ENCODE data around the gene NOX4.

DNA sequence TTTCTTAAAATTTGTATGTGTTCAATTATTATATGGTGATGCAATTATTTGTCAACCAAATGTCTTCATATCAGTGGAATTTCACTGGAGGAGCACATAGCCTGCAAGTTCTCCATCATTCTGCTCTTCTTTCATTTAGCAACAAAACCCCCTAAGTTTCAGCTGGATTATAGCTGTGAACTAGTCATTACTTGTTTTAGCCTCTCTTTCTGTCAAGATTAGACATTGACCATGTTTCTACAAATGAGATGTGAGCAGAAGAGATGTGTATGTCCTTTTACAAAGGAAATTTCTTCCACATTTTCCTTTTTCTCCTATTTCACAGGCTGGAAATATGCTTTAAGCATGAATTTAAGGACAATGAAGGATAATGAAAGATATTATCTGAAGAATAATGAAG is 9.2 kb upstream of the NOX4 start:
- TF ChIP-seq, protein P1, sequence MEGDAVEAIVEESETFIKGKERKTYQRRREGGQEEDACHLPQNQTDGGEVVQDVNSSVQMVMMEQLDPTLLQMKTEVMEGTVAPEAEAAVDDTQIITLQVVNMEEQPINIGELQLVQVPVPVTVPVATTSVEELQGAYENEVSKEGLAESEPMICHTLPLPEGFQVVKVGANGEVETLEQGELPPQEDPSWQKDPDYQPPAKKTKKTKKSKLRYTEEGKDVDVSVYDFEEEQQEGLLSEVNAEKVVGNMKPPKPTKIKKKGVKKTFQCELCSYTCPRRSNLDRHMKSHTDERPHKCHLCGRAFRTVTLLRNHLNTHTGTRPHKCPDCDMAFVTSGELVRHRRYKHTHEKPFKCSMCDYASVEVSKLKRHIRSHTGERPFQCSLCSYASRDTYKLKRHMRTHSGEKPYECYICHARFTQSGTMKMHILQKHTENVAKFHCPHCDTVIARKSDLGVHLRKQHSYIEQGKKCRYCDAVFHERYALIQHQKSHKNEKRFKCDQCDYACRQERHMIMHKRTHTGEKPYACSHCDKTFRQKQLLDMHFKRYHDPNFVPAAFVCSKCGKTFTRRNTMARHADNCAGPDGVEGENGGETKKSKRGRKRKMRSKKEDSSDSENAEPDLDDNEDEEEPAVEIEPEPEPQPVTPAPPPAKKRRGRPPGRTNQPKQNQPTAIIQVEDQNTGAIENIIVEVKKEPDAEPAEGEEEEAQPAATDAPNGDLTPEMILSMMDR (IDR thresholded peaks at IDR 0.05), result no peak
- TF ChIP-seq ZFX (IDR thresholded peaks at IDR 0.05; ENCODE audit: borderline replicate concordance), result no peak

All from 22Rv1 (cell line).